HG03439 (cell line): Measurements from ENCODE around the gene TNFAIP8L3.

ENCODE experiments used
- ATAC-seq: cut with Tn5 transposase; IDR thresholded peaks from one replicate; pipeline ENCODE4 v1.9.1; 2021; ENCODE audit warnings: mild to moderate bottlenecking, moderate library complexity; ENCODE audit not compliant: unreplicated experiment

TNFAIP8L3 gene

DNA sequence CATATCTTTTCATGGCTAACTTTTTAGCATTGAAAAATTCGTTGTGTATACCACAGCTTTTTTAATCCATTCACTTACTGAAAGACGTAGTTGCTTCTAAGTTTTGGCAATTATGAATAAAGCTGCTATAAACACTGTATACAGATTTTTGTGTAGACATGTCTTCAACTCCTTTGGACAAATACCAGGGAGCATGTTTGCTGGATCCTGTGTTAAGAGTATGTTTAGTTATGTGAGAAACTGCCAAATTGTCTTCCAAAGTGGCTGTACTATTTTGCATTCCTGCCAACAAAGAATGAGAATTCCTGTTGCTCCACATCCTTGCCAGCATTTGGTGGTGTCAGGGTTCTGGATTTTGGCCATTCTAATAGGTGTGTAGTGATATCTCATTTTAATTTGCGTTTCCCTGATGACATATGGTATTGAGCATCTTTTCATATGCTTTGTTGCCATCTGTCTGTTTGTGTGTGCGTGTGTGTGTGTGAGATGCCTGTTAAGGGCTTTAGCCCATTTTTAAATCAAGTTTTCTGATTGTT is 87.5 kb downstream of the TNFAIP8L3 start:
- ATAC-seq, result no peak
